Measurements from ENCODE around the gene RRP9. TPM values are rescaled to one million over a fixed set of nuclear protein-coding genes. Genes with fewer than 3 reads are reported as not detected.

RRP9 gene
- total RNA-seq, 2 donors from 2014 or later, result 14.9 to 18.6 TPM

DNA sequence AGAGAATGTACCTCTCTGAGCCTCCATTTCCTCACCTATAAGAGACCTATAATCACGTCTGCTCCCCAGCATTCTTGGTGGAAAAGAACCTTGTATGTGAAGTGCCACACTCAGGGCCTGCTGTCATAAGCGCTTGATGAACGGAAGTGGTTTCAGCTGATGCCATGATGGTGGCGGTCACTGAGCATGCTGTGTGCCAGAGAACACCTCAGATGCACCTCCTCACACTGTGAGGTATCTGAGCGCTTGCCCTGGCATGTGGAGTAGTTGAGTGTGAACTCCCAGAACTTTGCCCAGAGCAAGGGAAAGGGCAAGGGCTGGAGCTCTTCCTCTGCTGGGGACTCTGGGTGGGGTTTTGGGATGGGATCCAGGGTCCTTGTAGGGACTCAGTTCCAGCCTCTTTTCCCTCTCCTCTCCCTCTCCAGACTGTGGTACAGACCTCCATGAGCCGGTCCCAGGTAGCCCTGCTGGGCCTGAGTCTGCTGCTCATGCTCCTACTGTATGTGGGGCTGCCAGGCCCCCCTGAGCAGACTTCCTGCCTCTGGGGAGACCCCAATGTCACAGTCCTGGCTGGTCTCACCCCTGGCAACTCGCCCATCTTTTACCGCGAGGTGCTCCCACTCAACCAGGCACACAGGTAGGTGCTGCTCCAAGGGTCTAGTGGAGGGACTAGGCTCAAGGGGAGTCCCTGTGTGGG lies 35.9 kb upstream of the RRP9 start:
- Histone ChIP-seq H3K9me3 (no peaks in the 10 kb centered on the region), H3K27ac (no peak overlapping the region), H3K27me3 (replicated peaks; ENCODE audit: insufficient read depth) (no peaks in the 10 kb centered on the region), H3K4me1 (replicated peaks) (peaks cover 17% of the 10 kb centered on the region), H3K36me3 (no peaks in the 10 kb centered on the region), H3K4me3 (no peak overlapping the region)
- no peak for DNase-seq (ENCODE audit: low spot score)
- 81% methylated on average over 9 of the region's 9 CpGs for WGBS
- intact Hi-C loops (cut with DNase I), result no loop called here
- TF ChIP-seq POLR2AphosphoS5 (IDR thresholded peaks at IDR 0.05) (no peak), POLR2A (IDR thresholded peaks at IDR 0.05) (no peak)
- TF ChIP-seq, protein P1, sequence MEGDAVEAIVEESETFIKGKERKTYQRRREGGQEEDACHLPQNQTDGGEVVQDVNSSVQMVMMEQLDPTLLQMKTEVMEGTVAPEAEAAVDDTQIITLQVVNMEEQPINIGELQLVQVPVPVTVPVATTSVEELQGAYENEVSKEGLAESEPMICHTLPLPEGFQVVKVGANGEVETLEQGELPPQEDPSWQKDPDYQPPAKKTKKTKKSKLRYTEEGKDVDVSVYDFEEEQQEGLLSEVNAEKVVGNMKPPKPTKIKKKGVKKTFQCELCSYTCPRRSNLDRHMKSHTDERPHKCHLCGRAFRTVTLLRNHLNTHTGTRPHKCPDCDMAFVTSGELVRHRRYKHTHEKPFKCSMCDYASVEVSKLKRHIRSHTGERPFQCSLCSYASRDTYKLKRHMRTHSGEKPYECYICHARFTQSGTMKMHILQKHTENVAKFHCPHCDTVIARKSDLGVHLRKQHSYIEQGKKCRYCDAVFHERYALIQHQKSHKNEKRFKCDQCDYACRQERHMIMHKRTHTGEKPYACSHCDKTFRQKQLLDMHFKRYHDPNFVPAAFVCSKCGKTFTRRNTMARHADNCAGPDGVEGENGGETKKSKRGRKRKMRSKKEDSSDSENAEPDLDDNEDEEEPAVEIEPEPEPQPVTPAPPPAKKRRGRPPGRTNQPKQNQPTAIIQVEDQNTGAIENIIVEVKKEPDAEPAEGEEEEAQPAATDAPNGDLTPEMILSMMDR (IDR thresholded peaks at IDR 0.05), result no peak

DNA sequence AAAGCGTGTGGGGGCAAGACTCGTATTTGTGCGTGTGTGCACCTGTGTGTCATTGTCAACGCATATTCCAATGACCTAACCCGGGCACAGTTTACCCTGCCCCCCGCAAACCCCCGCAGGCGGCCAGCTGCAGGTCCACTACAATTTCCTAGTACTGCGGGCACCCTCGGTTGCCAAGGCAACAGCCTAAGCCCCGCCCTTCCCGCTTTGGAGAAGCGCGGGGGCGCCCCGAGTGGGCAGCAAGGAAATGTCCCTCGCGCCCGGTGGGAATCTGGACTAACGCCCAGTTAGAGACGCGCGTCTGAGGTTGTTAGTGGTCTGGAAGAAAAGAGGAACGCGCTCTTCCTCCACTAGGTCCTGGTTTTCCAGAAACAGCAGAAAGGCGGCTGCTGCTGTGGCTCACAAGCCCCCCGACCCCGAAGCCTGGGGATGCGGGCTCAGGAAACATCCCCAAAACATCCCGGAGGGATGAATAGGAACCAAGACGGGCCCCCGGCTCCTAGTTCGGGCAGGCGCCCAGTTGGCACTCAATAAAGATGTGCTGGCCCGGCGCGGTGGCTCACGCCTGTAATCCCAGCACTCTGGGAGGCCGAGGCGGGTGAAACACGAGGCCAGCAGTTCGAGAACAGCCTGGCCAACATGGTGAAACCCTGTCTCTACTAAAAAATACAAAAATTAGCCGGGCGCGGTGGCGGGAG lies 34.3 kb upstream of the RRP9 start:
- Histone ChIP-seq H3K4me1 (replicated peaks) (peaks cover 14% of the 10 kb centered on the region), H3K36me3 (no peaks in the 10 kb centered on the region), H3K27me3 (replicated peaks; ENCODE audit: insufficient read depth) (no peaks in the 10 kb centered on the region), H3K27ac (peak overlapping the region in 1 of 2 donors; percentile 38), H3K4me3 (peak overlapping the region; percentile 54 to 67), H3K9me3 (no peaks in the 10 kb centered on the region)
- no peak for DNase-seq (ENCODE audit: low spot score)
- WGBS, result 30% methylated on average over 46 of the region's 46 CpGs
- intact Hi-C loops (cut with DNase I), result loop anchor here (2.0 kb wide), 1 partner anchor 33 kb away; the partner anchor contains the start of gene PARP3
- no peak for TF ChIP-seq POLR2A (IDR thresholded peaks at IDR 0.05)

GRCh38 chr3:51974963-51975851 lies 33.5 kb upstream of the RRP9 start, which contains the start of gene ABHD14A:
Gene ABHD14A, plus strand, starts transcription at chr3:51975064. Its CDS starts 72 bp downstream, at chr3:51975136.
- peak; percentile 59 for DNase-seq (ENCODE audit: low spot score)
- Histone ChIP-seq H3K27me3 (replicated peaks; ENCODE audit: insufficient read depth) (no peaks in the 10 kb centered on the region), H3K27ac (peak within 1 kb of the TSS; percentile 90 to 91), H3K4me1 (replicated peaks) (peaks cover 14% of the 10 kb centered on the region), H3K4me3 (peak within 1 kb of the TSS; percentile 54 to 67), H3K9me3 (no peaks in the 10 kb centered on the region), H3K36me3 (no peaks in the 10 kb centered on the region)
- intact Hi-C loops (cut with DNase I), result loop anchor here (2.0 kb wide), 1 partner anchor 32 kb away; the partner anchor contains the start of gene PARP3
- TF ChIP-seq POLR2AphosphoS5 (IDR thresholded peaks at IDR 0.05) (no peak), POLR2A (IDR thresholded peaks at IDR 0.05) (peak; percentile 74)
- TF ChIP-seq, protein P1 (IDR thresholded peaks at IDR 0.05), result peak in 2 of 4 experiments; percentile 6 to 26
- WGBS, result 2% methylated on average over 37 of the region's 63 CpGs

DNA sequence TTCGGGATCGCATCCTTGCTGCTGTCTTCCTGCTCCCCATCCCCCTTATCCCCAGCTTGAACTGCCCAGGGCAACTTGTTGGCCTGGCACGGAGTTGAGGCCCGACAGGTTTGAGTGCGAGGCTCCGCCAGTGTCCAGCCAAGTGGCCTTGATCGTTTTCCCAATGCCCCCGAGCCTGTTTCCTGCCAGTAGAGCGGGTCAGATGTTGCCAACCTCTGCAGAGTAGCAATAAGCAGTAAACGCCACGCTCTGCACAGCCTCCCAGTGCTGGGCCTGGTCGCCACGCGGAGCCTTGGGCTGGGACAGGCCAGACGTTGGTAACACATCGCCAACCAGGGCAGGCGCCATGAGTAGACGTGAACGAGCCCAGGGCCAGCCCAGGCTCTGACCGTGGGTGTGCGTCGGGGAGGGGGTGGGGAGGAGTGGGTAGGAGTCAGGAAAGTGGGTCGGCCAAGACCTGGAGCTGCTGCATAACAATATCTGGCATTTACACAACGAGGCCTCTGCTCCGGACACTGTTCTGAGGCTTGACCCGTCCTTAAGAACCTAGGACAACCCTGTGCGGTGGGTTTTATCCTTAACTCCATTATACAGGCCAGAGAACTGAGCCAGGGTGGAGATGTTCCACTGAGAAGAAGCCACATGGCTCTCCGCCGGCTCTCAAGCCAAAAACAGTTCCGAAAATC lies 32.7 kb upstream of the RRP9 start:
- intact Hi-C loops (cut with DNase I), result loop anchor here (2.0 kb wide), 1 partner anchor 32 kb away; the partner anchor contains the start of gene PARP3
- Histone ChIP-seq H3K27me3 (replicated peaks; ENCODE audit: insufficient read depth) (no peaks in the 10 kb centered on the region), H3K27ac (peak overlapping the region; percentile 90 to 91), H3K4me3 (peak overlapping the region; percentile 54 to 67), H3K9me3 (no peaks in the 10 kb centered on the region), H3K4me1 (replicated peaks) (peaks cover 14% of the 10 kb centered on the region), H3K36me3 (no peaks in the 10 kb centered on the region)
- DNase-seq (ENCODE audit: low spot score), result no peak
- TF ChIP-seq POLR2AphosphoS5 (IDR thresholded peaks at IDR 0.05) (no peak), POLR2A (IDR thresholded peaks at IDR 0.05) (no peak)
- TF ChIP-seq, protein P1 (IDR thresholded peaks at IDR 0.05), result no peak
- WGBS, result 11% methylated on average over 30 of the region's 30 CpGs

Measured in prostate gland (tissue), 2 donors.